H1 (cell line): ENCODE measurements around the gene RUFY4. TPM values are rescaled to one million over a fixed set of nuclear protein-coding genes. Genes with fewer than 3 reads are reported as not detected.

Source experiments
- CTCF ChIA-PET: fragments of 300-600 bp; sonication (Branson Sonifier 250); formaldehyde crosslinking; loops from one replicate; lab custom pipeline; 2021; ENCODE audit not compliant: partially characterized antibody; lab: Charles Lee
- POLR2A ChIA-PET: fragments of 300-600 bp; sonication (Branson Sonifier 250); formaldehyde crosslinking; loops from one replicate; lab custom pipeline; 2021; ENCODE audit warnings: inconsistent platforms; ENCODE audit not compliant: partially characterized antibody; lab: Charles Lee
- DNase-seq, 2 experiments: peaks; one replicate each; pipeline versions ENCODE4 v3.0.0 to v3.0.0-alpha.2; 2010 to 2022; ENCODE audit warnings: low spot score in 2 of 2, low read depth in 1 of 2, mixed read lengths in 1 of 2
- FAIRE-seq: peaks from 2 replicates; lab custom pipeline; 2011; peaks lifted over from hg19 to GRCh38; lab: Jason Lieb, UNC
- H2AFZ ChIP-seq: 2 replicates; pipeline ENCODE4 v1.8.1; 2012; ENCODE audit warnings: low read length, inconsistent platforms
- H2AK5ac ChIP-seq: 2 replicates; pipeline ENCODE4 v1.6.1; 2013; ENCODE audit warnings: low read depth, low read length
- H2BK120ac ChIP-seq: replicated peaks from 2 replicates; pipeline ENCODE3; 2013; ENCODE audit warnings: low read depth, low read length, inconsistent platforms
- H2BK12ac ChIP-seq: 2 replicates; pipeline ENCODE4 v1.6.1; 2013; ENCODE audit warnings: low read depth, low read length
- H2BK15ac ChIP-seq: 2 replicates; pipeline ENCODE4 v1.6.1; 2013; ENCODE audit warnings: low read length
- H2BK20ac ChIP-seq: 2 replicates; pipeline ENCODE4 v1.6.1; 2013; ENCODE audit warnings: low read length
- H2BK5ac ChIP-seq: 2 replicates; pipeline ENCODE4 v1.6.1; 2013; ENCODE audit warnings: low read depth, low read length
- H3K14ac ChIP-seq: 2 replicates; pipeline ENCODE4 v1.6.1; 2013; ENCODE audit warnings: inconsistent platforms; ENCODE audit not compliant: insufficient read length
- H3K18ac ChIP-seq: 2 replicates; pipeline ENCODE4 v1.6.1; 2013; ENCODE audit warnings: low read length; ENCODE audit errors: extremely low read depth
- H3K23ac ChIP-seq: 2 replicates; pipeline ENCODE4 v1.6.1; 2013; ENCODE audit warnings: inconsistent platforms; ENCODE audit not compliant: insufficient read length
- H3K23me2 ChIP-seq: 2 replicates; pipeline ENCODE4 v1.6.1; 2013; ENCODE audit warnings: low read depth, low read length
- H3K27ac ChIP-seq: 2 replicates; pipeline ENCODE4 v1.6.1; 2011; ENCODE audit warnings: low read depth, low read length, inconsistent platforms
- H3K27me3 ChIP-seq, 4 experiments: replicated peaks in 1 of 4; 1 replicate in 1 of 4; 2 replicates in 3 of 4; pipeline versions ENCODE4 v1.6.1 to v1.8.1; 2011 to 2013; ENCODE audit warnings: low read length in 3 of 4, mild to moderate bottlenecking in 3 of 4, inconsistent platforms in 2 of 4, mixed read lengths in 2 of 4, moderate library complexity in 1 of 4; ENCODE audit not compliant: control insufficient read depth in 3 of 4, insufficient read depth in 3 of 4; ENCODE audit errors: extremely low read depth in 1 of 4
- H3K36me3 ChIP-seq, 4 experiments: 2 replicates each; pipeline versions ENCODE4 v1.6.1 to v1.8.1; 2011 to 2013; ENCODE audit warnings: mild to moderate bottlenecking in 4 of 4, low read length in 3 of 4, moderate library complexity in 2 of 4, control low read depth in 1 of 4, inconsistent platforms in 1 of 4; ENCODE audit not compliant: insufficient read depth in 4 of 4, control insufficient read depth in 2 of 4
- H3K4ac ChIP-seq: replicated peaks from 2 replicates; pipeline ENCODE3; 2013; ENCODE audit warnings: low read length, low read depth, mixed read lengths, inconsistent platforms; ENCODE audit not compliant: insufficient read length
- H3K4me1 ChIP-seq, 4 experiments: replicated peaks in 1 of 4; 1 replicate in 1 of 4; 2 replicates in 3 of 4; pipeline versions ENCODE4 v1.6.1 to v1.8.1; 2011 to 2013; ENCODE audit warnings: low read length in 3 of 4, inconsistent platforms in 2 of 4, mixed read lengths in 1 of 4; ENCODE audit not compliant: insufficient read depth in 4 of 4, control insufficient read depth in 3 of 4
- H3K4me2 ChIP-seq, 2 experiments: 2 replicates each; pipeline versions ENCODE4 v1.6.1 to v1.8.1; 2011 to 2013; ENCODE audit warnings: low read depth in 2 of 2, low read length in 2 of 2, control low read depth in 1 of 2, inconsistent platforms in 1 of 2, mild to moderate bottlenecking in 1 of 2; ENCODE audit not compliant: insufficient read depth in 1 of 2
- H3K4me3 ChIP-seq, 4 experiments: fragments of 200-600, 300-600 bp in 1 of 4; sonication (generic), shearing (Covaris generic), sonication (Bioruptor Twin) in 1 of 4; 2 replicates each; pipeline versions ENCODE4 v1.5.1 to v1.8.1; 2011 to 2016; ENCODE audit warnings: low read length in 4 of 4, low read depth in 3 of 4, control low read depth in 2 of 4, inconsistent platforms in 2 of 4, mild to moderate bottlenecking in 2 of 4, mixed read lengths in 1 of 4, moderate library complexity in 1 of 4; ENCODE audit not compliant: insufficient read depth in 2 of 4; ENCODE audit errors: extremely low read depth in 1 of 4
- H3K56ac ChIP-seq: replicated peaks from 2 replicates; pipeline ENCODE3; 2013; ENCODE audit warnings: low read depth, mild to moderate bottlenecking, mixed read lengths, low read length, inconsistent platforms; ENCODE audit not compliant: insufficient read length
- H3K79me1 ChIP-seq: 2 replicates; pipeline ENCODE4 v1.6.1; 2013; ENCODE audit warnings: low read depth, low read length, control low read depth
- H3K79me2 ChIP-seq, 2 experiments: 2 replicates each; pipeline versions ENCODE4 v1.6.1 to v1.8.1; 2012 to 2013; ENCODE audit warnings: low read length in 2 of 2, mild to moderate bottlenecking in 2 of 2, inconsistent platforms in 1 of 2; ENCODE audit not compliant: insufficient read depth in 2 of 2, control insufficient read depth in 1 of 2
- H3K9ac ChIP-seq, 4 experiments: replicated peaks in 1 of 4; 1 replicate in 1 of 4; 2 replicates in 3 of 4; pipeline versions ENCODE4 v1.6.1 to v1.8.1; 2011 to 2013; ENCODE audit warnings: low read depth in 3 of 4, low read length in 3 of 4, control low read depth in 2 of 4, mild to moderate bottlenecking in 2 of 4, moderate library complexity in 2 of 4, inconsistent platforms in 1 of 4; ENCODE audit errors: extremely low read depth in 1 of 4
- H3K9me3 ChIP-seq, 2 experiments: 2 replicates each; pipeline versions ENCODE4 v1.6.1 to v1.8.1; 2012 to 2013; ENCODE audit warnings: mild to moderate bottlenecking in 2 of 2, moderate library complexity in 2 of 2, control low read depth in 1 of 2, inconsistent platforms in 1 of 2, low read depth in 1 of 2, low read length in 1 of 2, mixed read lengths in 1 of 2; ENCODE audit not compliant: insufficient read depth in 2 of 2
- H4K20me1 ChIP-seq, 2 experiments: replicated peaks in 1 of 2; 2 replicates each; pipeline versions ENCODE3 to v1.8.1; 2011 to 2013; ENCODE audit warnings: inconsistent platforms in 2 of 2, low read length in 2 of 2, mild to moderate bottlenecking in 1 of 2; ENCODE audit not compliant: insufficient read depth in 2 of 2, control insufficient read depth in 1 of 2
- H4K5ac ChIP-seq: 2 replicates; pipeline ENCODE4 v1.6.1; 2013; ENCODE audit warnings: low read length, low read depth, mixed read lengths, inconsistent platforms; ENCODE audit not compliant: insufficient read length
- H4K8ac ChIP-seq: 2 replicates; pipeline ENCODE4 v1.8.0; 2013; ENCODE audit warnings: mild to moderate bottlenecking, moderate library complexity, low read length, inconsistent platforms; ENCODE audit not compliant: insufficient read depth; ENCODE audit errors: extremely low read depth
- H4K91ac ChIP-seq: replicated peaks from 2 replicates; pipeline ENCODE3; 2013; ENCODE audit warnings: low read length, mixed read lengths, inconsistent platforms; ENCODE audit not compliant: insufficient read length
- EZH2 ChIP-seq: fragments of 200-600 bp; sonication (generic); IDR thresholded peaks from 2 replicates; pipeline ENCODE4 v1.7.1; 2012; ENCODE audit warnings: low read depth, mild to moderate bottlenecking, moderate library complexity, low read length, inconsistent platforms; ENCODE audit not compliant: severe bottlenecking
- FOSL1 ChIP-seq: IDR thresholded peaks from 2 replicates; pipeline ENCODE4 v1.6.1; 2011; ENCODE audit warnings: mild to moderate bottlenecking, low read depth, low read length, moderate library complexity; ENCODE audit not compliant: insufficient read depth
- HDAC6 ChIP-seq: IDR thresholded peaks from one replicate; pipeline ENCODE4 v1.7.1; 2012; ENCODE audit warnings: low read depth, mild to moderate bottlenecking, inconsistent platforms, low read length, moderate library complexity
- JUN ChIP-seq: IDR thresholded peaks from 2 replicates; pipeline ENCODE4 v1.6.1; 2011; ENCODE audit warnings: low read depth, mild to moderate bottlenecking, improper control_type of control experiment, low read length
- POU5F1 ChIP-seq: IDR thresholded peaks from 2 replicates; pipeline ENCODE4 v1.6.1; 2011; ENCODE audit warnings: low read depth, mild to moderate bottlenecking, low read length, moderate library complexity
- RAD21 ChIP-seq, 2 experiments: IDR thresholded peaks in 1 of 2; conservative IDR thresholded peaks in 1 of 2; 2 replicates each; pipeline ENCODE4 v1.6.1; 2011; ENCODE audit warnings: low read depth in 2 of 2, low read length in 2 of 2, improper control_type of control experiment in 1 of 2, inconsistent platforms in 1 of 2, mild to moderate bottlenecking in 1 of 2, moderate library complexity in 1 of 2
- SAP30 ChIP-seq: fragments of 300-600 bp; sonication (generic); IDR thresholded peaks from 2 replicates; pipeline ENCODE4 v1.7.1; 2012; ENCODE audit warnings: low read length, moderate library complexity, mild to moderate bottlenecking, inconsistent platforms; ENCODE audit not compliant: insufficient read depth, insufficient replicate concordance
- SIRT6 ChIP-seq: IDR thresholded peaks from one replicate; pipeline ENCODE4 v1.7.1; 2012; ENCODE audit warnings: low read length, inconsistent platforms
- SP2 ChIP-seq: IDR thresholded peaks from 2 replicates; pipeline ENCODE4 v1.6.1; 2012; ENCODE audit warnings: mild to moderate bottlenecking, low read length, inconsistent platforms
- SUZ12 ChIP-seq: fragments of 200-600 bp; sonication (generic); IDR thresholded peaks from 2 replicates; pipeline ENCODE4 v1.6.1; 2012; ENCODE audit warnings: mild to moderate bottlenecking, inconsistent platforms, low read length, moderate library complexity, mixed read lengths
- TAF1 ChIP-seq: IDR thresholded peaks from 2 replicates; pipeline ENCODE4 v1.6.1; 2011; ENCODE audit warnings: mild to moderate bottlenecking, low read depth, low read length
- TAF7 ChIP-seq: optimal IDR thresholded peaks from 2 replicates; pipeline ENCODE3; 2011; ENCODE audit warnings: low read depth, mild to moderate bottlenecking, inconsistent platforms, low read length, moderate library complexity, borderline replicate concordance
- WGBS, 2 experiments: shearing (Covaris generic) in 1 of 2; methylation state at CpG; one replicate each; pipeline versions ENCODE4 v1.1.6 to v1.1.7; 2013 to 2015; ENCODE audit warnings: low lambda C conversion rate in 2 of 2, mixed read lengths in 2 of 2, inconsistent platforms in 1 of 2, low coverage in 1 of 2, missing lambda C conversion rate in 1 of 2; ENCODE audit not compliant: insufficient replicate concordance in 2 of 2, insufficient coverage in 1 of 2, insufficient read length in 1 of 2; ENCODE audit errors: extremely low coverage in 1 of 2, missing lambda C conversion rate in 1 of 2; 5-methylcytosine and 5-hydroxymethylcytosine counted together
- polyA plus RNA-seq, 7 experiments: library from polyadenylated mRNA; depleted of rRNA in 3 of 7; stranded (reverse) in 5 of 7; unstranded in 2 of 7; fragments of >200 nt in 5 of 7; fragments of 200-250 nt in 2 of 7; gene quantifications; 1 replicate in 5 of 7; 2 replicates in 1 of 7; 4 replicates in 1 of 7; pipeline versions ENCODE4 v1.2.1 to v1.2.3, GENCODE V29; 2011 to 2013; ENCODE audit warnings: missing spikeins in 2 of 7, mixed read lengths in 2 of 7
- total RNA-seq: library from RNA; stranded (reverse); fragmentation: NEBNext Ultra II Directional; extraction: Animal tissue kit (Norgen Biotek cat#: 25700); gene quantifications from 2 replicates; pipeline ENCODE4 v1.2.1, GENCODE V29; 2021

Gene RUFY4
- total and polyA plus RNA-seq, 2 of the 8 experiments (the other 6 are each of a cell fraction or from before 2014, with no cell fraction given), result 0.32 to 0.38 TPM

DNA sequence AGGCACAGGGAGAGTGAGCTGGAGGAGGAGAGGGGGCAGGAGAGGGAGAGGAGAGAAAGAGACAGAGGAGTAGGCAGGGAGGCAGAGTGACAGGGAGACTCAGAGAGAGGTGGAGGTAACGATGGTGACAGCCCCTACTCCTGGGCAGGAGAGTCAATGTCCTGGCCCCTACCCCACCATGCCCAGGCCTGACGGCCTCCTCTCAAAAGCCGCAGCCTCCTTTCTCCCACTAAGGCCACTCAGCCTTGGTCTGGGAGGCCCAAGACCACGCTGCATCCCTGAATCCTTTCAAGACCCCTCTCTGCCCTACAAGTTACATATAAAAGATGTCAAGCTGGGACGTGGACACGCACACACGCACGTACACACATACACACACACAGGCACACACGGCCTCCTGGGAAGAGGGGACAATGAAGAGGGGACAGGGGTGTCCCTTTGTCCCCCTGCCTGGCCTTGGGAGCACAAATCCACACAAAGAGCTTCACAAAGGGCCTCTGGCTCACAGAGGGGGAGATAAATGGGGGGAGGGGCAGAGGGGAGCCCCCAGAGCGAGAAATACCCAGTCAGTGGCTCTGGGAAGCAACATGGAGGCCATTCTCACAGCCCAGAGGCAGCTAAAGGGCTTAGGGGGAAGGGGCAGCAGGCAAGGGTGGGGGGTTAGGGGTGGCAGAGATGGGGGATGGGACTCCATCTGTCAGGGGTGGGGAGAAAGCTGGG, 46.8 kb upstream of the RUFY4 start:
- no peak overlapping the region for H2BK120ac ChIP-seq
- H3K56ac ChIP-seq, result no peak overlapping the region
- no peak overlapping the region for H2AFZ ChIP-seq
- H3K23me2 ChIP-seq, result no peaks in the 10 kb centered on the region
- H2BK5ac ChIP-seq, result no peak overlapping the region
- H4K5ac ChIP-seq, result no peak overlapping the region
- peak overlapping the region; percentile 90; the same call in 1 of the 2 replicates for H2BK20ac ChIP-seq
- H3K36me3 ChIP-seq, result no peaks in the 10 kb centered on the region
- H3K23ac ChIP-seq, result no peak overlapping the region
- H3K18ac ChIP-seq, result no peak overlapping the region; the same call in 1 of the 2 replicates
- FAIRE-seq (no peak), DNase-seq (peak in 1 of 2 experiments; percentile 23)
- no peak overlapping the region for H3K4me3 ChIP-seq
- WGBS, 2 experiments, result 89% methylated on average over 7 of the region's 10 CpGs; no CpG with 5 or more reads in 1 of the 2 experiments
- peak overlapping the region; percentile 57; the same call in 1 of the 2 replicates for H2AK5ac ChIP-seq
- no peak overlapping the region for H3K14ac ChIP-seq
- no peaks in the 10 kb centered on the region for H3K27me3 ChIP-seq
- ChIA-PET CTCF (interaction anchor here (0.8 to 5.5 kb wide), 6 partner anchors 8 to 236 kb away, joined by 3 to 22 read pairs (median 4); no protein-coding TSS in a partner anchor), POLR2A (interaction anchor here (0.7 kb wide), 1 partner anchor 19 kb away, joined by 3 read pairs; the partner anchor contains the start of gene TNS1)
- H4K8ac ChIP-seq, result no peak overlapping the region
- H3K79me1 ChIP-seq, result no peaks in the 10 kb centered on the region; the same call in 1 of the 2 replicates
- H2BK15ac ChIP-seq, result peak overlapping the region; percentile 72; the same call in 1 of the 2 replicates
- H3K9me3 ChIP-seq, result no peaks in the 10 kb centered on the region
- peaks cover 0 to 16% (median 5%) of the 10 kb centered on the region in 4 experiments; a peak in 6 of 7 replicates for H3K4me1 ChIP-seq
- H3K4ac ChIP-seq, result no peak overlapping the region
- H3K9ac ChIP-seq, result no peak overlapping the region
- H2BK12ac ChIP-seq, result peak overlapping the region; percentile 77; the same call in 1 of the 2 replicates
- H4K91ac ChIP-seq, result no peak overlapping the region
- no peaks in the 10 kb centered on the region for H4K20me1 ChIP-seq
- H3K79me2 ChIP-seq, result no peaks in the 10 kb centered on the region
- no peak overlapping the region for H3K27ac ChIP-seq
- no peak overlapping the region for H3K4me2 ChIP-seq
- TF ChIP-seq RAD21 (IDR thresholded peaks at IDR 0.05 in 1 of 2, conservative IDR thresholded peaks at IDR 0.05 in 1 of 2; ENCODE audit: low read depth in 2 of 2, low read length in 2 of 2) (no peak), SIRT6 (no peak), TAF7 (no peak), HDAC6 (no peak), SP2 (no peak), SAP30 (no peak), JUN (no peak), SUZ12 (no peak), TAF1 (no peak), POU5F1 (no peak), EZH2 (no peak), FOSL1 (no peak)
